ENCODE data around the gene BAHCC1.

BAHCC1 gene

GRCh38 chr17:81438688-81439087 lies 43.4 kb downstream of the BAHCC1 start:
- Histone ChIP-seq H4K91ac (ENCODE audit: low read depth, low read length, poor library complexity) (no peak overlapping the region), H3K27ac (replicated peaks; ENCODE audit: low read length) (no peak overlapping the region), H2BK15ac (ENCODE audit: low read length) (no peak overlapping the region), H2BK12ac (ENCODE audit: low read length) (no peak overlapping the region), H3K79me1 (ENCODE audit: low read depth, low read length) (peaks cover 12% of the 10 kb centered on the region), H3K4me1 (ENCODE audit: control insufficient read depth in 2 of 2, insufficient read depth in 1 of 2, low read depth in 1 of 2, low read length in 2 of 2) (peaks cover 24 to 38% of the 10 kb centered on the region in 2 donors), H3K4ac (ENCODE audit: low read length) (no peak overlapping the region), H3K9ac (ENCODE audit: low read depth, low read length, poor library complexity) (no peak overlapping the region), H4K8ac (ENCODE audit: low read depth, low read length) (no peak overlapping the region), H2AK5ac (ENCODE audit: low read depth, low read length) (no peak overlapping the region), H3K36me3 (replicated peaks in 1 of 2; ENCODE audit: control insufficient read depth in 2 of 2, insufficient read depth in 2 of 2, low read length in 2 of 2) (peaks cover 4 to 13% of the 10 kb centered on the region in 2 donors), H3K4me3 (ENCODE audit: low read length in 2 of 2) (no peak overlapping the region), H2BK5ac (ENCODE audit: low read length) (no peak overlapping the region), H2BK120ac (ENCODE audit: low read depth, low read length) (no peak overlapping the region), H3K9me3 (replicated peaks in 1 of 2; ENCODE audit: control insufficient read depth in 2 of 2, insufficient read depth in 1 of 2, low read depth in 1 of 2, low read length in 2 of 2) (no peaks in the 10 kb centered on the region), H2AFZ (ENCODE audit: low read length) (no peak overlapping the region), H3K23ac (ENCODE audit: low read depth, low read length, poor library complexity) (no peak overlapping the region), H3K4me2 (ENCODE audit: insufficient read depth, low read length, poor library complexity, severe bottlenecking) (no peak overlapping the region), H3K18ac (ENCODE audit: low read length) (no peak overlapping the region), H3K27me3 (ENCODE audit: control insufficient read depth in 3 of 3, insufficient read depth in 3 of 3, low read depth in 1 of 3, low read length in 3 of 3) (no peaks in the 10 kb centered on the region), H3K14ac (ENCODE audit: low read length) (no peak overlapping the region)
- DNase-seq (ENCODE audit: low spot score): no peak
- WGBS, 2 donors (ENCODE audit: extremely low coverage in 2 of 2, insufficient read length in 2 of 2, insufficient replicate concordance in 1 of 2): no CpG with 5 or more reads among the region's 10 CpGs

DNA sequence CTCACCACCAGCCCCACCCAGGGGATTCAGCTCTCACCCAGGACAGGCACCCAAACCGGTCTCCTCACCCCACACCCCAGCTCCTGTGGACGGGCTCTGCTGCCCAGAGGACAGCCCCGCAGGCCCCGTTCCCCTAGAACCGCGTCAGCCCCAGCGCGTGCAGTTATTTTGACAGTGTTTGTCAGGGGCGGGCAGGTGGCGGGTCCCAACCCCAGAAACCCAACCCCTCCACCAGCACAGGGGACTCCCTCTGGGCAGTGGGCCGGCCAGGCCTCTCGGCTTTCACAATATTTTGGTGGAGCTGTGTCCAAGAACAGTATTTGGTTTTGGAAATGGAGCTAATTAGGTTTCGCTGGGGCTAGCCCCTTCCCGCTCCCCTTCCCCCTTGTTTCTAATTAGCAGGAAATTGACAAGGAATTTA lies 44.8 kb downstream of the BAHCC1 start:
- peaks cover 23 to 36% of the 10 kb centered on the region in 2 donors for H3K4me1 ChIP-seq (ENCODE audit: control insufficient read depth in 2 of 2, insufficient read depth in 1 of 2, low read depth in 1 of 2, low read length in 2 of 2)
- H3K27ac ChIP-seq (replicated peaks; ENCODE audit: low read length): no peak overlapping the region

GRCh38 chr17:81440511-81441244 lies 45.4 kb downstream of the BAHCC1 start:
- Histone ChIP-seq H3K79me1 (ENCODE audit: low read depth, low read length) (peaks cover 4% of the 10 kb centered on the region), H3K9ac (ENCODE audit: low read depth, low read length, poor library complexity) (no peak overlapping the region), H3K9me3 (replicated peaks in 1 of 2; ENCODE audit: control insufficient read depth in 2 of 2, insufficient read depth in 1 of 2, low read depth in 1 of 2, low read length in 2 of 2) (no peaks in the 10 kb centered on the region), H3K36me3 (replicated peaks in 1 of 2; ENCODE audit: control insufficient read depth in 2 of 2, insufficient read depth in 2 of 2, low read length in 2 of 2) (peaks cover 4 to 23% of the 10 kb centered on the region in 2 donors), H2BK15ac (ENCODE audit: low read length) (no peak overlapping the region), H2BK120ac (ENCODE audit: low read depth, low read length) (no peak overlapping the region), H3K27ac (replicated peaks; ENCODE audit: low read length) (no peak overlapping the region), H2AK5ac (ENCODE audit: low read depth, low read length) (peak overlapping the region; percentile 61), H3K4me1 (ENCODE audit: control insufficient read depth in 2 of 2, insufficient read depth in 1 of 2, low read depth in 1 of 2, low read length in 2 of 2) (peaks cover 23 to 29% of the 10 kb centered on the region in 2 donors), H3K18ac (ENCODE audit: low read length) (peak overlapping the region; percentile 89), H2BK12ac (ENCODE audit: low read length) (no peak overlapping the region), H2AFZ (ENCODE audit: low read length) (no peak overlapping the region), H3K4ac (ENCODE audit: low read length) (peak overlapping the region; percentile 8), H4K91ac (ENCODE audit: low read depth, low read length, poor library complexity) (no peak overlapping the region), H3K4me2 (ENCODE audit: insufficient read depth, low read length, poor library complexity, severe bottlenecking) (no peak overlapping the region), H3K14ac (ENCODE audit: low read length) (peak overlapping the region; percentile 75), H3K27me3 (ENCODE audit: control insufficient read depth in 3 of 3, insufficient read depth in 3 of 3, low read depth in 1 of 3, low read length in 3 of 3) (no peaks in the 10 kb centered on the region), H4K8ac (ENCODE audit: low read depth, low read length) (no peak overlapping the region), H2BK5ac (ENCODE audit: low read length) (peak overlapping the region; percentile 39), H3K4me3 (ENCODE audit: low read length in 2 of 2) (no peak overlapping the region), H3K23ac (ENCODE audit: low read depth, low read length, poor library complexity) (peak overlapping the region; percentile 65)
- peak; percentile 44 for DNase-seq (ENCODE audit: low spot score)
- WGBS, 2 donors (ENCODE audit: extremely low coverage in 2 of 2, insufficient read length in 2 of 2, insufficient replicate concordance in 1 of 2): no CpG with 5 or more reads among the region's 24 CpGs

More for the DNA sequence above, 44.8 kb downstream of the BAHCC1 start:
- H3K18ac ChIP-seq (ENCODE audit: low read length): peak overlapping the region; percentile 59
- H2AFZ ChIP-seq (ENCODE audit: low read length): no peak overlapping the region
- no peaks in the 10 kb centered on the region for H3K9me3 ChIP-seq (replicated peaks in 1 of 2; ENCODE audit: control insufficient read depth in 2 of 2, insufficient read depth in 1 of 2, low read depth in 1 of 2, low read length in 2 of 2)
- H3K23ac ChIP-seq (ENCODE audit: low read depth, low read length, poor library complexity): peak overlapping the region; percentile 65
- H3K14ac ChIP-seq (ENCODE audit: low read length): no peak overlapping the region
- peaks cover 8% of the 10 kb centered on the region for H3K79me1 ChIP-seq (ENCODE audit: low read depth, low read length)
- H3K36me3 ChIP-seq (replicated peaks in 1 of 2; ENCODE audit: control insufficient read depth in 2 of 2, insufficient read depth in 2 of 2, low read length in 2 of 2): peaks cover 4 to 19% of the 10 kb centered on the region in 2 donors
- DNase-seq (ENCODE audit: low spot score): no peak
- peak overlapping the region; percentile 21 for H3K9ac ChIP-seq (ENCODE audit: low read depth, low read length, poor library complexity)
- H3K27me3 ChIP-seq (ENCODE audit: control insufficient read depth in 3 of 3, insufficient read depth in 3 of 3, low read depth in 1 of 3, low read length in 3 of 3): no peaks in the 10 kb centered on the region
- no peak overlapping the region for H2BK15ac ChIP-seq (ENCODE audit: low read length)
- H4K91ac ChIP-seq (ENCODE audit: low read depth, low read length, poor library complexity): no peak overlapping the region
- no peak overlapping the region for H2BK12ac ChIP-seq (ENCODE audit: low read length)
- WGBS, 2 donors (ENCODE audit: extremely low coverage in 2 of 2, insufficient read length in 2 of 2, insufficient replicate concordance in 1 of 2): no CpG with 5 or more reads among the region's 14 CpGs
- H3K4me2 ChIP-seq (ENCODE audit: insufficient read depth, low read length, poor library complexity, severe bottlenecking): no peak overlapping the region
- no peak overlapping the region for H2BK120ac ChIP-seq (ENCODE audit: low read depth, low read length)
- H3K4me3 ChIP-seq (ENCODE audit: low read length in 2 of 2): no peak overlapping the region
- no peak overlapping the region for H3K4ac ChIP-seq (ENCODE audit: low read length)
- H2BK5ac ChIP-seq (ENCODE audit: low read length): no peak overlapping the region
- H4K8ac ChIP-seq (ENCODE audit: low read depth, low read length): no peak overlapping the region
- H2AK5ac ChIP-seq (ENCODE audit: low read depth, low read length): peak overlapping the region; percentile 83

- Histone ChIP-seq H3K79me1 (ENCODE audit: low read depth, low read length) (peaks cover 1% of the 10 kb centered on the region), H4K91ac (ENCODE audit: low read depth, low read length, poor library complexity) (no peak overlapping the region), H3K4me3 (ENCODE audit: low read length in 2 of 2) (no peak overlapping the region), H3K9me3 (replicated peaks in 1 of 2; ENCODE audit: control insufficient read depth in 2 of 2, insufficient read depth in 1 of 2, low read depth in 1 of 2, low read length in 2 of 2) (no peaks in the 10 kb centered on the region), H4K8ac (ENCODE audit: low read depth, low read length) (no peak overlapping the region), H3K27ac (replicated peaks; ENCODE audit: low read length) (no peak overlapping the region), H3K18ac (ENCODE audit: low read length) (no peak overlapping the region), H3K9ac (ENCODE audit: low read depth, low read length, poor library complexity) (no peak overlapping the region), H3K4me1 (ENCODE audit: control insufficient read depth in 2 of 2, insufficient read depth in 1 of 2, low read depth in 1 of 2, low read length in 2 of 2) (peaks cover 12 to 16% of the 10 kb centered on the region in 2 donors), H2AFZ (ENCODE audit: low read length) (no peak overlapping the region), H3K14ac (ENCODE audit: low read length) (no peak overlapping the region), H2BK5ac (ENCODE audit: low read length) (peak overlapping the region; percentile 87), H3K4me2 (ENCODE audit: insufficient read depth, low read length, poor library complexity, severe bottlenecking) (no peak overlapping the region), H2AK5ac (ENCODE audit: low read depth, low read length) (no peak overlapping the region), H3K4ac (ENCODE audit: low read length) (no peak overlapping the region), H2BK15ac (ENCODE audit: low read length) (no peak overlapping the region), H2BK120ac (ENCODE audit: low read depth, low read length) (no peak overlapping the region), H3K27me3 (ENCODE audit: control insufficient read depth in 3 of 3, insufficient read depth in 3 of 3, low read depth in 1 of 3, low read length in 3 of 3) (no peaks in the 10 kb centered on the region), H3K23ac (ENCODE audit: low read depth, low read length, poor library complexity) (no peak overlapping the region), H2BK12ac (ENCODE audit: low read length) (no peak overlapping the region), H3K36me3 (replicated peaks in 1 of 2; ENCODE audit: control insufficient read depth in 2 of 2, insufficient read depth in 2 of 2, low read length in 2 of 2) (peaks cover 7 to 39% of the 10 kb centered on the region in 2 donors)
- no peak for DNase-seq (ENCODE audit: low spot score)
- no CpG with 5 or more reads among the region's 17 CpGs for WGBS, 2 donors (ENCODE audit: extremely low coverage in 2 of 2, insufficient read length in 2 of 2, insufficient replicate concordance in 1 of 2)
These were observed 47.5 kb downstream of the BAHCC1 start for GRCh38 chr17:81442791-81443190.

Data from neuronal stem cell (in vitro differentiated cells).